NCI-H1105 treated with DMSO at 0.1 percent for 48 hours (cell line): ENCODE results near the gene AKT1S1.

ENCODE experiments used
- DNase-seq: peaks from one replicate; lab custom pipeline; 2025; lab: John Stamatoyannopoulos, UW

Gene AKT1S1

DNA sequence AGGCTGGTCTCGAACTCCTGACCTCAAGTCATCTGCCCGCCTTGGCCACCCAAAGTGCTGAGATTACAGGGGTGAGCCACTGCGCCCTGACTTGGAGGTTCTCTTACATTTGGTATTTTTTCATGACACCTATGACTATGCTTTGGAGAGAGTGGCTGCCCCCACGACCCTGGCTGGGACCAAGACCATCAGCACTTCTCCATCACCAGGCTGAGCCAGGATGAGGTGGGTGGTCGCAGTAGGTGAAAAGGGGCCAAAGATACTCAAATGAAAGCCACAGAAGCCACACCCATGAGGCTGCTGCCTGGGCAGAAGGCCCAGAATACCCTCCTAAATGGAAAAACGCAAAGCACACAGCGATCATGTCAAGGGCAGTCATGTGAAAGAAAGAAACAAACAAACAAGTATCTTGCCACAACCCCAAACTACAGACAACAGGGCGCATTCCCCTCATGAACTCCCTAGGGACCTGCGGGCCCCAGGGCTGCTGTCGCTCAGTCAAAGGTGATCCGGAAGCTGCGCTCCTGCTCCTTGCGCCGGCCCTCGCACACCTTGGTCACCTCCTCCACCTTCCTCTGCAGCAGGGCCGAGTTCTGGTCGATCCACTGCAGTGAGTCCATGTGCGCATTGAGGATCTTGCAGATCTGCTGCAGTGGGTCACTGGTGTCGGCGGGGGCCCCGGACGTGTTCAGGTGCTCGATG lies 30.7 kb upstream of the AKT1S1 start:
- DNase-seq, result no peak

DNA sequence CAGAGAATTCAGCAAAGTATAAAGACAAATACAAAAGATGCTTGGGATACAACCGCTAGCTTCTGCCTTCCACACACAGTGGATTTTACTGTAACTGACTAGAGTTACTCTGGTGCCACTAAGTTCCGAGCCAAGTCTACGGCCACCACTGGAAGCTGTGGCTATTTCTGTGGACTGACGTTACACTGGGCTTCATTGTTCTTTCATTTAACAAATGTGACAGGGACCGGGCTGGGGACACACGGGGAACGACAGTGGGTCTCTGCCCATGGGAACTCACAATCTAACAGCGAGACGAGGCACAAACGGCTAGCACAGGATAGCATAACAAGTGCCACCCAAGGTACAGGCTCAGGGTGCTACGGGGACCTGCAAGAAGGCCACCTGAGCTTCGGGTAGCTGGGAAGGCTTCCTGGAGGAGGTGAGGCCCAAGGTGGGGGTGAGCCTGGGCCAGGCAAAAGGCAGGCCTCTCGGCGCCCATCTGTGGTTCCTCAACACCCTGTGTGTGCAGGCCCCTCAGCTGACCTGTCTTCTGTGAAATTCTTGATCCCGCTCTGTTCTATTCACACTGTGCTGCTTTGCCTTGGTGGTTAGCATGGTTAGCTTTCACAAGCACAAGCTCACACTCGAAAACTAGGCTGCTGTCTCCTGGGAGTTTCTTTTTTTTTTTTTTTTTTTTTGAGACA lies 29.9 kb upstream of the AKT1S1 start:
- DNase-seq, result no peak

DNA sequence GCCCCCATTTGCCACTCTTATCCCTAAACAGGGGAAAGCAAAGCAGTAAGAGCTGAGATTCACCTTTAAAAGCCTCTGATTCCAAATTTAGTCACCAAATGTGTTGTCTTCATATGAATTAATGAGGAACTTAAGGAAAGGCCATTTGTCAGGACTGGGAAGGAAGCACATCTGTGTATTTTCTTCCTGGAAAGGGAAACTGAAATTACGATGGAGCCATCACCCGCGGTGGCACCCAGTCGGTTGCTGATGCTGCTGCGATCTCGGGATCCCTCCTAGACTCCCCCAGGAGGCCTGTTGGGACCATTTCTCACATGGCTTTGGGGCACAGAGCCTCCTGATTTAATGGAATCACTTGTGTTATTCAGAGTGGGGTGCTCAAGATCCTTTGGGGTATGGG lies 27.0 kb upstream of the AKT1S1 start:
- DNase-seq, result no peak

DNA sequence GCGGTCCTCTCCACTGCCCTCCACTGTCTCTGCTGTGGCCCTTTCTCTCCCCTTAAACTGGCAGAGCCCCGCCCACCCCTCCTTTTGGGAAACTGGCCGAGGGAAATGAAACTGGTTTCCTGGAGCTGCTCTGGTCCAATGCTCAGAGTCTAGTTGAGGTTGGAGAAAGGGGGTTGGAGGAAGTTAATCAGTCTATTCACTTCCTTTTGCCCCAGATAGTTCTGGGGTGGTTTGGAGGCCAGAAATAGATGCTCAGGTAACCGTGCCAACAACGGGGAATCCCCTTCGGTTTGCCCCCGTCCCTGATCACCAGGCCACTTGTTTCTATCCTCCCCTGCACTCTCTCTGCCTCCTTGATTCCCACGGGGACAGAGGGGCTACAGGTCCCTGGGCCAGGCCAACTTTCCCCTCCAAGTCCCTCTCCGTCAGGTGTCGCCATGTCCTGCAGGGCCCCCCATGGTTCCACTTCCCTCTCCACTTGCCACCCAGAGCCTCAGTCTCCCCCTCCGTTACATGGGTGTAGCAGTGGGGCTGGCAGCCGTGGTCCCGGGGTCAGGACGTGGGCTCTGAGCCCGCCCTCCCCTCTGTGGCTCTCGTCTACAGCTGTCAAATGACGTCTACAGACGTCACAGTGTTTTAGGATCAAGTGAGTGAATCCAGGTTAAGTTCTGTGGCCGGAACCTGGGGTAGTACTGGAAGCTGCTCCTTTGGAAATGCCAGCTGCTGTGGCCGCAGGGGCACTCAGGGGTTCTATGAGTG lies 19.9 kb upstream of the AKT1S1 start, which contains the start of gene IL4I1:
Gene IL4I1 (minus strand): TSS at position 25 of the 759 bp plus-strand sequence. CDS start 727 bp downstream, outside the sequence.
- no peak for DNase-seq

DNA sequence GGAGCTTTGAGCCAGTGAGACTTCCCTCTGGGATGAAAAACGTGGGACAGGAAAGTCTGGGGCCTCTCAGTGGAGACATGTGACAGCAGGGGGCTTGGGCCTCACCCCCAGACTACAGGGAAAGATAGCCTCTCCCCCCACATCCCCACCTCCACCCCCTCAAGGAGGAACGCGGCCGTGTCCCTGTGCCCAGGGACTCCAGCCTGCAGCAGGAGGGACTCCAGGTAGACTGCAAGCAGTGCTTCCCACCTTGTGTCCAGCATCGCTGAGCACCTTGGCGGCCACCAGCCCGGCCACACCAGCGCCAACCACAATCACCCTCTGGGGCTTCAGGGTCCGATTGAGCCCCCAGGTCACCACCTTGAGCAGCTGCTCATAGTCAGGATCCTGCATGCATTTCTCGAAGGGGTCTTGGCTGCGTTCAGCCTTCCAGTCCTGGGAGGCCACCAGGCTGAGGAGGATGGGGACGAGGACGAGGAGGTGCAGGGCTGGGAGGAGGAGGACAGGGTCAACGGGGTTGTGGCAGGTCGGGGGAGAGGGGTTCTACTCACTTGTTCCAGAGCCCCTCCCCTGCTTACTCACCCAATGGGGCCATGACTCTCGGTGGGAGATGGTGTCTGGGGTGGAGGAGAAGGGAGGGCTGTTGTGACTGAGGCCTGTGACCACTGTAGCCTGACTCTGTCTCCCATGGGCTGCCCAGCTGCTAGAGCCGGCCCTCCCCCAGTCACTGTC lies 18.6 kb upstream of the AKT1S1 start:
- no peak for DNase-seq

DNA sequence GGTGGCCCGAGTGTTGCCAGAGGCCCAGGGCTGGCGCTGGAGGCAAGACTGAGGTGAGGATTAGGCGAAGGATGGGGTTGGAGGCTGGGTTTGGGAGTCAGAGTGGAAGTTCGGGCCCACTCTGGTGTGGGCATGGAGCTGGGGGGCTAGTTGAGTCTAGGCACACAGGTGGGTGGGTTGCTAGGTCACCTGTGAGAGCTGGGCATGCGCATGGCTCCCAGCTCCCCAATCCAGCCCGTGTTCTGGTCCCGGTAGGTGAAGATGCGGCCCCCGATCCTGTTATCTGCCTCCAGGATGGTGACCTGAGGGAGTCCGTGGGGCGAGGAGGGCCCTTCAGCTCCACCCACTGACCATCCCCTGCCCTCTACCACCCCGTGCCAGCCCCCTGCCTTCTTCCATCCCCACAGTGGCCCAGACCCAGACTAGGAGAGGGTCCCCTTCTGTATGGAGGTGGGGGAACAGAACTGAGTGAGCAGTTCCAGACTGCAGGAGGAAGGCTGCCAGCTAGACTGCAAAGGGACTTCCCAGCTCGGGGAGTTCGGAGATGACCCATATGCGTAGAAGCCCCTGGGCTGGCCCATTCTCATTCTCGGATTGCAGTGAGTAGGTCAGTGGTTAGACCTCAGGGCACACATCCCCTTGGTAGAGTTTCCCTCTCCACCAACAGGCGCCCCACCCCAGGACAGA lies 17.9 kb upstream of the AKT1S1 start:
- no peak for DNase-seq

DNA sequence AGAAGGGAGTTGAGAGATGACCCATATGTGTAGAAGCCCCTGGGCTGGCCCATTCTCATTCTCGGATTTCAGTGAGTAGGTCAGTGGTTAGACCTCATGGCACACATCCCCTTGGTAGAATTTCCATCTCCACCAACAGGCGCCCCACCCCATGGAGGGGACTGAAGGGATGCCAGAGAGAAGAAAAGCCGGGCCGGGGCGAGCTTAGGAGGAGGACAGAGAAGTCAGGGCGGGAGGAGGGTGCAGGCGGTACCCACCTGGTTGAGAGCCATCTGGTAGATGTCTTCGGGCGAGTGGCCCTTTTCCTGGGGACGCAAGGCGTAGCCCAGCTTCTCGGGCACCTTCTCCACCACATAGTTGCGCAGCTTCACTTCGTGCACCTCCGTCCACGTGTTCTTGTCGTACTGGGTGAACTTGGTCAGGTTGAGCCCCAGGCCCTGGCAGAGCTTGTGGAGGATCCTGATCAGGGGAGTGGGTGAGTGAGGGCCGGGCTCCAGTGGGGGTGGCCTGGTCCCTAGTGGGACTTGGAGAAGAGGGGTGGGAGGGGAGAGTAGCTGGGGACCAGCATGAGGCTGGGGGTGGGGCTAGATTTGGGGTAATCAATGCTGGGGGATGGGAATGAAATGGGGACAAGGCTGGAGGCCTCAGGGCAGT lies 17.0 kb upstream of the AKT1S1 start:
- no peak for DNase-seq

DNA sequence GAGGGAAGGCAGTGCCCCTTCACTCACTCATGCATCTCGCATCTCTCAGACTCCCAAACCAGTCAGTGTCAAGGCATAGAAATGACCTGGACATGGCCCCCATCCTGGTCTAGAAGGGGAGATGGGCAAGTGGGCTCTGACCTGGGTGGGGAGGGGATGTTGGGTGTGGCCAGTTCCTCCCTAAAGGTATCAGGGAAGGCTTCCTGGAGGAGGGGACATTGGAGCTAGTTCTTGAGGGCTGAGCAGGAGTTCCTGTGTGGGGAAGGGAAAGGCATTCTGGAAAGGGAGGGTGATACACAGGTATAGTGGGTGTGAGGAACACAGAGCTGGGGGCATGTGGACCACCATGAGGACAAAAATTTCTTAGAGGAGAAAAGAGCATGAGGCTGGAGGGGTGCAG lies 15.6 kb upstream of the AKT1S1 start:
- no peak for DNase-seq

DNA sequence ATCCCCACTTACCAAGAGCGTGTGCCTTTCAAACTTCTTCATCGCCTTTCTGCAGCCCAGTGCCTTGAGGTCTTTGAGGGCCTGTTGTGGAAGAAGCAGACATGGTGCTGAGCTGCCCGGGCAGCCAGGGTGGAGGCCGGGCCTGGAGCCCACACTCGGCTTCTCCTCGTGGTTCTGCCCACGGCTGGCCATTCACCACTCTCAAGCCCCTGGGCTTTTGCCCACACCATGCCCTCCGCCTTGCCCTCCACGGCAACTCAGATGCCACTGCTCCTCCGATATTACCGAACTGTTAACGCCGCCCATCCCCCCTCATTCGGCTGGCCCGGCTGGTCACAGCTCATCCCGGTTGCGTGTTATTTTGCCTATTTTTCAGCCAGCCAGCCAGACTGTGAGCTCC lies 14.2 kb upstream of the AKT1S1 start:
- DNase-seq, result no peak

DNA sequence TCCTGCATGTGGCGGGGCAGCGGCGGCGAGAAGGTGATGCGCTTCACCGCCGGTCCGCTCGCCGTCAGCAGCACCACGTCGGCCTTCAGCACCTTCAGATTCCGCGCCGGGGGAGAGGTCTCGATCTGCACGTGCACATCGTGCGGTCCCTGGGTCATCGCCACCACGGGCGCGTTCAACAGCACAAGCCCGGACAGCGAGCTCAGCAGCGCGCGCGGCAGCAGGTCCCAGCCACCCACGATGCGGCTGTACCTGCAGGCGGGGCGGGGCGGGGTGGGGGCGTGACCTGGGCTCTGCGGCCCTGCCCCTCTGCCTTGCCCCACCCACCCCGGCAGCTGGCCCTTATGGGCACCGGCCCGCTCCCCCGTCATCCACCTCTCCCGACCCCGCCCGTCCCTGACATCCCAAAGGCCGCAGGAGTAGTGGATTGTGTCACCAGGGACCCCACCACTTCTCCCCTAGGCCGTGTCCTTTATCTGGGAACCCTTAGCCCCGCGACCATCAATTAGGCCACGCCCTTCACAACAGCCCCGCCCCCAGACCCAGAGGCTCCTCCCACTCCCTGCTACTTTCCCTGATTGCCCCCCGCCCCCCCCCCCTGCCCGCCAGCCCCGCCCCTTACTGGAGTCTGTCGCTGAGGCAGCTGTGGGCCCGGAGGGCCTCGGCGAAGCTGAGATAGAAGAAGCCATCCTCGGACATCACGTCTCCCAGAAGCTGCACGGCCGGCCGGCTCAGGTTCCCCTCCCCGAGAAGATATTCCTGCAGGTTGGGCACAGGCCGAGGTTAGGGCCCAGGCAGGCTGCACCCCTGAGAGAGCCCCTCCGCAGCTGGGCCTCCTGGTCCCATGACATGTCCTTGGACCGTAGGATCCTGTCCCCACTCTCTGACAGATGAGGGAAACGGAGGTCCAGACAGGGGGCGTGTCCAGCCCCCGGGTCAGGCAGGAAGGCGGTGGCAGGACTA lies 13.5 kb upstream of the AKT1S1 start:
- DNase-seq, result peak; percentile 53

DNA sequence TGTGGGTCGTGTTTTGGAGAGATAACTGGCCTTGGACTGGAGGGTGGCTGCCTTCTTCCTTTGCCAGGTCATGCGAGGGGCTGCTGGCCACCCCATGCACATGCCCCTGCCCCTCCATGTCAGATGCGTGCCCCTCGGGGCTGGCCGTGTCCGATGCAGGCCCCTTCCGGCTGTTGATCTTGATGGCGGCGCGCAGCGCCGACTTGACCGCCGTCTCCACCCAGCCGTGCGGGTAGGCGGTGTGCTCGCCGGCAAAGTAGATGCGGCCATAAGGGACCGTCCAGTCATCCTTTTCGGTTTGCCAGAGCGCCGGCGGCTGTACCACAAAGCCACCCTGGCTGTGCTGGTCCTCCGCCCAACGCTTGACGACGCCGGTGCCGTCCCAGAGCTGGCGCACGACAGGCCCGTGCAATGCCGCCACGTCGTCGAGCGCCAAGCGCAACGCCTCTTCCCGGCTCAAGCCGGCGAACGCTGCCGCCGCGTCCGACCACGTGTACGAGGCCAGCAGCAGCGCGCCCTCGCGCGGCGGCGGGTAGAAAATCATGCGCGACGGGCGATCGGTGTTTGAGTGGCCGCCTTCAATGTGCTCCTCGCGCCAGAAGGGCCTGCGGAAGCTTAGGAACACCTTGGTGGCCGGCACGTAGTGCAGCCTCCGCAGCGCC lies 12.7 kb upstream of the AKT1S1 start:
- DNase-seq, result peak; percentile 53

DNA sequence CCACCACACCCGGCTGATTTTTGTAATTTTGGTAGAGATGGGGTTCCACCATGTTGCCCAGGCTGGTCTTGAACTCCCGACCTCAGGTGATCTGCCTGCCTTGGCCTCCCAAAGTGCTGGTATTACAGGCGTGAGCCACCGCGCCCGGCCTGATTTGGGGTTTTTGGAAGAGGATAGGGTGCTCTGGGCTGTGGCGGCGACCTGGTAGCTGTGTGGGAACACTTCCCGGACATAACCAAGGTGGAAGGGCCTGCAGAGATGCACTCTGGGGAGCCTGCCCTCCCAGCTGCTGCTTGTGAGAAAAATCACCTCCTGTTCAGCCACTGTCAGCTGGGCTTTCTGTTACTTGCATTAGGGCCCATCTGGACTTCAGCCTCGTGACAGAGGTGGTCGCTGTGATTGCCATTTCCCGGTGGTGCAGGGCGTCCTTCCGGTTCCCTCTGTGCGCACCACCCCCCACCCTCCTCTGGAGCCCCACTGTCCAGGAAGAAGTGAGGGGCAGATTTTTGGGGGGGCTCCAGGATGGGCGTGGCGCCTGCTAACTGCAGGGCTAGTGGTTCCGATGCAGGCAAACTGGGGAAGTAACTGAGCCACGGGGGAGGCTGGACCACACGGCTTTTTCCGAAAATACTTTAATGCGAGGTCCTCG lies 12.0 kb upstream of the AKT1S1 start:
- no peak for DNase-seq

DNA sequence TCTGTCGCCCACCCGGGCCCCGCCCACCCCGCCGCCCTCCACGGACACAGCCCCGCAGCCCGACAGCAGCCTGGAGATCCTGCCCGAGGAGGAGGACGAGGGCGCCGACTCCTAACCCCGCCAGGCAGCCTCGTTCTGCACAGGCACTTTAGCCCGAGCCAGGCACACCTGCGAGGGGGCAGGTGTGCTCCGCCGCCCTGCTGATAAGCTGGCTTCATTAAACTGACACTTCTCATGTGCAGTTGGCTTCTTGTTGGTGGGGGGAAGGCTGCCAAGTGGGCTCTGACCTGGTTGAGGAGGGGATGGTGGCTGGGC lies 11.3 kb upstream of the AKT1S1 start:
- DNase-seq, result peak; percentile 83

DNA sequence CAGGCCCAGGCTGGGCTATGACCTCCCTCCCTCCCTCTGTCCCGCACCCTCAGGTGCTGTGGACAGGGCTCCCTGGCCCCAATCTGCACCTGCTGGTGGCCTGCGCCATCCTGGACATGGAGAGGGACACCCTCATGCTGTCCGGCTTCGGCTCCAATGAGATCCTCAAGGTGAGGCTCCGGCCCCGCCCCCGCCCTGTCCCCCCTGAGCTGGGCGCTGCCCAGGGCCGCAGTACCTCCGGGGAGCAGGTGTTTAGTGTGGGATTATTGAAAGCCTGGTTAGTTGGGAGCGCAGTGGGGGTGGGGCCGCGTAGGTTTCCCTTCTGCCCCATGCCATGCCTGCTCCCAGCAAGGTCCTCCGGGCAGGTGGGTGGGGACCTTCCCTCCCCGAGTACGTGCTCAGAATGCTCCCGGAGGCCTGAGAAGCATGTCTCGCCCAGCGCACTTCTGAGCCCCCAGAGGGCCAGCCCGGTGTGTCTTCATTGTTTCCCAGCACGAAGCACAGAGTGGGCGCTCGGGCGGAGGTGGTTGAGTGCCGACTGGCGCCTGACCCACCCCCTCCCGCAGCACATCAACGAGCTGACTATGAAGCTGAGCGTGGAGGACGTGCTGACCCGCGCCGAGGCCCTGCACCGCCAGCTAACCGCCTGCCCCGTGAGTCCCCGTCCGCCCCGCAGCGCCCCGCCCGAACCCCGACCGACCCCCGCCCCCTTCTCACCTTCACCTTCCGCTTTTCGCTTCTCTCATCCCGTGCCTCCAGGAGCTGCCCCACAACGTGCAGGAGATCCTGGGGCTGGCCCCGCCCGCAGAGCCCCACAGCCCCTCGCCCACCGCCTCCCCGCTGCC lies 10.7 kb upstream of the AKT1S1 start:
- peak; percentile 74 for DNase-seq

DNA sequence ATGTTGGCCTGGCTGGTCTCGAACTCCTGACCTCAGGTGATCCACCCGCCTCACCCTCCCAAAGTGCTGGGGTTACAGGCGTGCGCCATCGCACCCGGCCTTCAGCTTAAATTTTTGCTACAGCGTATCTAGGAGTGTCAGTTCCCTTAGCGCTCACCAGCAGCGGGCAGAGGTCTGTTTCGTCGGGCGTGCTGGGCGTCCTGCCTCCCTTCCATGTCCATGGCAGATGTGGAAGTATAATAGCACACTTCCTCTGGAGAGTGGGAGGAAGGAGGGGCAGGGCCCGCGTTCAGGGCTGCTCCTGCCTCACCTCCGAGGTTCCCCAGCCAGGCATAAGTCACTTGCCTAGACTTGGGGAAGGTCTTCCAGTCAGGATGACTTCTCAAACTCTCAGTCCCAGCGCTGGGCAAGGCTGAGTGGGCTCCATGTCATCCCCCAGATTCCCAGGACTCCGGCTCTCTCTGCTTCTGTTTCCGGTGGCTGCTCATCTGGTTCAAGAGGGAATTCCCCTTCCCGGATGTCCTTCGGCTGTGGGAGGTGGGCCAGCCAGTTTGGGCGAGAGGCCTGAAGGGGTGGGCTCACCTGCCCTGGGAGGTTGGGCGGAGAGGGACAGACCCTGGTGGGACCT lies 10.0 kb upstream of the AKT1S1 start:
- DNase-seq, result no peak

DNA sequence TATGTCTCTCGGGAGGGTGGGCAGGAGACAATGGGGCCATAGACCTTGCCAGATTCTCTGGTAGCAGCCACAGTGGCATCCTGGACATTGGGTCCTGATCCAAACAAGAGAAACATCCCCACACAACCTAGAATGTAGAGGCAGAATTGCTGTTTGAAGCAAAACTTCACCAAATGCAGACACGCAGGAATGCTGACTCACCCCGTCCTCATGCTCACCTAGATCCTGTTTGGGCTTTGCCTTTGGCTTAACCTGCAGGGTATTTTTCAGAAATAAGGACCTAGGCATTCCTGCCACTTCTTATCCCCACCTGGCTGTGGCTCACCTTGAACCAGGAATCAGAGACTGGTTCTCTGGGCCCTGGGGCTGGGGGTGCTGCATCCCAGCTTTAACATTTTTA lies 7.6 kb upstream of the AKT1S1 start:
- no peak for DNase-seq

DNA sequence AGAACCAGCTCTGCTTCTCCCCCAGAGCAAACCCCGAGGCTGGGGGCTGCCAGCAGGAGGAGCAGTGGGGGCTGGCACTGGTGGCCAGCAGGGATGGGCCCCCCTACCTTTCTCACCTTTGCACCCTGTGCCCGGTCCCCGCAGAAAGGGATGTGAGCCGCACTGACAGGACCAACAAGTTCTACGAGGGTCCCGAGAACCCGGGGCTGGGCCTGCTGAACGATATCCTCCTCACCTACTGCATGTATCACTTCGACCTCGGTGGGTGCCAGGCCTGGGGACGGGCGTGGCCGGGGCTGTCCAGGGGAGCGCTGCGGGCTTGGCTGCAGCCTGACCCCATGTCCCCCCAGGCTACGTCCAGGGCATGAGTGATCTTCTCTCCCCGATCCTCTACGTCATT lies 7.0 kb upstream of the AKT1S1 start:
- DNase-seq, result no peak

DNA sequence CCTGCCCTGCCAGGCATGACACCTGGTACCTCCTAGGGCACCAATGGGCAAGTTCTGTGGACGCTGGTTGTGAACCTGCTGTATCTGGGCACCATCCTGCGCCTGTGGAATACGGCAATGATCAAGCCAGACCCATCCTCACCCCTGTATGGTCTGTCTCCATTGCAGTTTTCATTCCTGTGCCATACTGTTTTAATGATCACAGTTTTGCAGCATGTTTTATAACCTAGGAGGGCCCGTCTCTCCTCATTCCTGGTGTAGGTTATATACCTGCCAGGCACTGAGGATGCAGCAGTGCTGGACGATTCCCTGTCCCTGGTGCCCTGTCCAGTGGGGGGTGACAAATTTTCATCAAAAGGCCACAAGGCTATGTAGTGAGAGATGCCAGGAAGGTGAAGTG lies 5.9 kb upstream of the AKT1S1 start:
- DNase-seq, result no peak
